T follicular helper cell (primary cell): ENCODE measurements around the gene ATG2A.
A peak's percentile ranks its signal among the peaks of the same experiment; 100 is the strongest.

Source experiments
- DNase-seq: peaks from one replicate; pipeline ENCODE4 v3.0.0-alpha.2; 2020; ENCODE audit warnings: low read depth

ATG2A gene

GRCh38 chr11:64870176-64870892 is 46.7 kb downstream of the ATG2A start:
- DNase-seq: no peak

- DNase-seq: no peak
Measured at GRCh38 chr11:64869571-64870175, 47.3 kb downstream of the ATG2A start.

- no peak for DNase-seq
Measured at GRCh38 chr11:64868904-64869570, 48.0 kb downstream of the ATG2A start.

- DNase-seq: no peak
Measured at GRCh38 chr11:64867748-64868462, 49.1 kb downstream of the ATG2A start.

- no peak for DNase-seq
Measured at GRCh38 chr11:64866173-64866491, 50.9 kb downstream of the ATG2A start.

GRCh38 chr11:64865286-64866172 is 51.5 kb downstream of the ATG2A start:
- DNase-seq: no peak

GRCh38 chr11:64864473-64865285 is 52.3 kb downstream of the ATG2A start:
- no peak for DNase-seq

- DNase-seq: no peak
Measured at GRCh38 chr11:64864135-64864472, 52.9 kb downstream of the ATG2A start.

GRCh38 chr11:64863391-64864060 is 53.5 kb downstream of the ATG2A start:
- no peak for DNase-seq

GRCh38 chr11:64862987-64863390 is 54.0 kb downstream of the ATG2A start:
- DNase-seq: no peak

GRCh38 chr11:64861227-64861975 is 55.6 kb downstream of the ATG2A start:
- no peak for DNase-seq

GRCh38 chr11:64859542-64860414 is 57.2 kb downstream of the ATG2A start:
- DNase-seq: no peak

GRCh38 chr11:64858467-64859263 is 58.3 kb downstream of the ATG2A start:
- DNase-seq: peak; percentile 59

- DNase-seq: no peak
Measured at GRCh38 chr11:64857485-64857884, 59.5 kb downstream of the ATG2A start.

- DNase-seq: no peak
Measured at GRCh38 chr11:64856382-64857227, 60.4 kb downstream of the ATG2A start.

GRCh38 chr11:64855596-64856304 is 61.3 kb downstream of the ATG2A start:
- no peak for DNase-seq
